ENCODE data around the gene EIPR1.

DNA sequence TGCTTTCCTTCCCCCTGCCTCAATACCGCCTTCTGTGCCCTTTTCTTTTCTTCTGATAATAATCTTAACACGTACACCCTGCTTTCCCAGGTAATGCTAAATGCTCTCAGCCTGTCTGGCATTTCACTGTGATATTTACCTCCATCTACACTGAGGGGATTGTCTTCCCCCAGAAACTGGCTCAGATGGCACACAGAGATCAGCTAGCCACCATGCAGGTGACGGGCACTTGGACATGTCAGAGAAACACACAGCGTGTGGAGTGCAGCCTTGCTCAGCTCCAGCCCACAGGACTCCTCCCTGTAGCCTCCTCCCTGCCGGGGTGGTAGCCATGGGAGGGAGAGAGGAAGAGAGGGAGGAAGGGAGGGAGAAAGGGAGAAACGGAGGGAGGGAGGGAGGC lies 131.2 kb downstream of the EIPR1 start:
- TF ChIP-seq EZH2 (IDR thresholded peaks at IDR 0.05) (no peak), FOXP2 (optimal IDR thresholded peaks at IDR 0.05; ENCODE audit: control extremely low read depth, extremely low read length, insufficient read depth) (no peak)

All from SK-N-MC (cell line).